Parathyroid adenoma (tissue), 2 donors: Measurements from ENCODE around the gene SERPINB7.

Experiments used
- H2AFZ ChIP-seq: fragments of 300-600 bp; sonication (generic); one replicate; pipeline ENCODE4 v1.7.0; 2017; ENCODE audit warnings: antibody characterized with exemption, mild to moderate bottlenecking
- H3K27ac ChIP-seq: fragments of 300-600 bp; sonication (generic); one replicate; pipeline ENCODE4 v1.7.0; 2017
- H3K27me3 ChIP-seq: fragments of 300-600 bp; sonication (generic); one replicate; pipeline ENCODE4 v1.7.0; 2017; ENCODE audit warnings: low read length; ENCODE audit not compliant: control insufficient read depth, insufficient read depth
- H3K36me3 ChIP-seq: fragments of 300-600 bp; sonication (generic); one replicate; pipeline ENCODE4 v1.7.0; 2017; ENCODE audit warnings: low read length; ENCODE audit not compliant: control insufficient read depth, insufficient read depth
- H3K4me1 ChIP-seq: fragments of 300-600 bp; sonication (generic); one replicate; pipeline ENCODE4 v1.7.0; 2017; ENCODE audit warnings: control low read depth
- H3K4me2 ChIP-seq: fragments of 300-600 bp; sonication (generic); one replicate; pipeline ENCODE4 v1.7.0; 2017; ENCODE audit warnings: low read length
- H3K4me3 ChIP-seq: fragments of 300-600 bp; sonication (generic); one replicate; pipeline ENCODE4 v1.7.0; 2017; ENCODE audit warnings: low read depth, low read length
- H3K79me2 ChIP-seq: fragments of 300-600 bp; sonication (generic); one replicate; pipeline ENCODE4 v1.7.0; 2017; ENCODE audit warnings: control low read depth
- H3K9ac ChIP-seq: fragments of 300-600 bp; sonication (generic); one replicate; pipeline ENCODE4 v1.7.0; 2017; ENCODE audit warnings: mild to moderate bottlenecking
- H3K9me3 ChIP-seq: fragments of 300-600 bp; sonication (generic); one replicate; pipeline ENCODE4 v1.7.0; 2017; ENCODE audit warnings: low read length; ENCODE audit not compliant: control insufficient read depth
- TF ChIP-seq, protein P1 (sequence below): fragments of 300-600 bp; sonication (generic); IDR thresholded peaks from one replicate; pipeline ENCODE4 v1.7.0; 2017; ENCODE audit warnings: antibody characterized with exemption, mild to moderate bottlenecking
- donor health status: primary hyperparathyroidism.

The SERPINB7 gene

DNA sequence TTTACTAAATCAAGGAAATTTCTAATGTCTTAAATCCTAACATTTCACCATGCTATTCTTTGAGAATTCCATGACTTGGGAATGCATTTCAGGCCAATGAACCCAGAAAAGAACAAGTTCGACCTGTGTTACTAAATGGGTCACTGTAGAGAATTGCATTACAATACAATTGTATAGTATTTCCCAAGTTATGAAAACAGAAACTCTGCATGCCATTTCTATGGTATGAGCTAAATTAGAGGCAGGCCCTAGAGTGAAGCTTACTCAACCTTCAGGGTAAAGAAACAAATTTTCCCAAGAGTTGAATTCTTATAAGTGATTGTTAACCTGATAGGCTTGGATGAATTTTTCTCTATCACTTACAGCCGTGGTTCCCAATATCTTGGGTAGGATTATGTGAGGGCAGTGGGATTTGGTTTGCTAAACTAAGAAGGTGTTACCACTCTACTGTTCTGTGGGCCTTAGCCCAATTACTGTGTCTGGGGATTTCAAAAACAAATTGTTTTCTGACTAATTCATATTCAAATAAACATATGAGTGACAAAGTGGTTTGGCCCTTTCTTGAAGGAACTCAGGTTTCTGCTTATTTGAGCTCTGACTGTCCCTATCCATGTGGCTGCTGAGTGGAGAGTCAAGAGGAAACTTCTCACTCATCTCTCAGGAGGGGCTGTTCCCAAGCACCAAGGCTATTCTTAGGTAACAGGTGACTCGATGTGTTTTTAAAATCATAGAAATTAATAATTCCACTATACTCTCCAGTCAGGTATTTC lies 11.2 kb upstream of the SERPINB7 start:
- TF ChIP-seq, protein P1, sequence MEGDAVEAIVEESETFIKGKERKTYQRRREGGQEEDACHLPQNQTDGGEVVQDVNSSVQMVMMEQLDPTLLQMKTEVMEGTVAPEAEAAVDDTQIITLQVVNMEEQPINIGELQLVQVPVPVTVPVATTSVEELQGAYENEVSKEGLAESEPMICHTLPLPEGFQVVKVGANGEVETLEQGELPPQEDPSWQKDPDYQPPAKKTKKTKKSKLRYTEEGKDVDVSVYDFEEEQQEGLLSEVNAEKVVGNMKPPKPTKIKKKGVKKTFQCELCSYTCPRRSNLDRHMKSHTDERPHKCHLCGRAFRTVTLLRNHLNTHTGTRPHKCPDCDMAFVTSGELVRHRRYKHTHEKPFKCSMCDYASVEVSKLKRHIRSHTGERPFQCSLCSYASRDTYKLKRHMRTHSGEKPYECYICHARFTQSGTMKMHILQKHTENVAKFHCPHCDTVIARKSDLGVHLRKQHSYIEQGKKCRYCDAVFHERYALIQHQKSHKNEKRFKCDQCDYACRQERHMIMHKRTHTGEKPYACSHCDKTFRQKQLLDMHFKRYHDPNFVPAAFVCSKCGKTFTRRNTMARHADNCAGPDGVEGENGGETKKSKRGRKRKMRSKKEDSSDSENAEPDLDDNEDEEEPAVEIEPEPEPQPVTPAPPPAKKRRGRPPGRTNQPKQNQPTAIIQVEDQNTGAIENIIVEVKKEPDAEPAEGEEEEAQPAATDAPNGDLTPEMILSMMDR: no peak
- Histone ChIP-seq H3K27ac (no peak overlapping the region), H3K4me1 (no peaks in the 10 kb centered on the region), H3K79me2 (no peaks in the 10 kb centered on the region), H2AFZ (no peak overlapping the region), H3K9ac (no peak overlapping the region), H3K36me3 (no peaks in the 10 kb centered on the region), H3K4me3 (no peak overlapping the region), H3K4me2 (no peak overlapping the region), H3K27me3 (no peaks in the 10 kb centered on the region), H3K9me3 (no peaks in the 10 kb centered on the region)

DNA sequence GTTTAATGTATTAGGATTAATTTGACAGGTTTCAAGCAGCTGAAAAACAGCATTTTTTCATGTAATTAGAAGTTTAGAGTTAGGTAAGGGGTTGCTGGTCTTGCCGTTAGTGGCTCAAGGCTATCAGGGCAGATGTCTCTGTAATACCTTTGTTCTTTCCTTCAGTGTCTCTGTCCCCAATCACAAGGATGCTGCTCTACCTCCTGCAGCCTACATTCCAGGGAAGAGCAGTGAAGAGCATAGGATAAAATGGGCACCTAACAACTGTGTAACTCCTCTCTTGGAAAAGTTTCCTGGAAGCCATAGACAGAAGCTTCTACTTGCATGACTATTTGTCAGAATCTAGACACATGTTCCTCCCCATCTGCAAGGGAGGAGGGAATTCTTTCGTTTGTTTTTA lies 9.4 kb upstream of the SERPINB7 start:
- TF ChIP-seq, protein P1: no peak
- H3K4me3 ChIP-seq: no peak overlapping the region

DNA sequence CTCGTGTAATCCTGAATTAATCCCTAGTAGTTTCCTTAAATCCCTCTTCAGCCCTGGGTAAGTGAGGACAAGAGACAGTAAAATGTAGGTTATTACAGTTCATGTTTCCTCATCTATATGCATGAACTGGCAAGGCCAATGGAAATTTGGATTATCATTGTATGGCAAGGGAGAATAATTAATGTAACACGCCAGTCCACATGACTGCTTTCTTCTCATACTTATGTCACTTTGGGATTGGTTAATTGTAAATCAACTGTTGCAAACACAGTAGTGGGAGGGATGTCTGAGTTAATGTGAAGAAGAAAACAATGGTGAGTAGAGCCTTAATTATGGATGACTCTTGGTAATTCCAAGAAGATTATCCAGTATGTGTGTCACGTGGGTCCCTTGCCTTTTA lies 1.7 kb upstream of the SERPINB7 start:
- no peaks in the 10 kb centered on the region for H3K36me3 ChIP-seq
- no peak overlapping the region for H3K27ac ChIP-seq
- no peak overlapping the region for H3K9ac ChIP-seq
- TF ChIP-seq, protein P1: no peak
- H3K4me2 ChIP-seq: no peak overlapping the region
- H3K79me2 ChIP-seq: no peaks in the 10 kb centered on the region
- no peaks in the 10 kb centered on the region for H3K4me1 ChIP-seq
- H3K27me3 ChIP-seq: no peaks in the 10 kb centered on the region
- H2AFZ ChIP-seq: no peak overlapping the region
- no peaks in the 10 kb centered on the region for H3K9me3 ChIP-seq
- H3K4me3 ChIP-seq: no peak overlapping the region

More for the DNA sequence above, 9.4 kb upstream of the SERPINB7 start:
- H3K27me3 ChIP-seq: no peaks in the 10 kb centered on the region
- H3K27ac ChIP-seq: no peak overlapping the region
- no peak overlapping the region for H2AFZ ChIP-seq
- H3K4me2 ChIP-seq: no peak overlapping the region
- H3K9me3 ChIP-seq: no peaks in the 10 kb centered on the region
- no peak overlapping the region for H3K9ac ChIP-seq
- H3K4me1 ChIP-seq: no peaks in the 10 kb centered on the region
- no peaks in the 10 kb centered on the region for H3K79me2 ChIP-seq
- no peaks in the 10 kb centered on the region for H3K36me3 ChIP-seq

DNA sequence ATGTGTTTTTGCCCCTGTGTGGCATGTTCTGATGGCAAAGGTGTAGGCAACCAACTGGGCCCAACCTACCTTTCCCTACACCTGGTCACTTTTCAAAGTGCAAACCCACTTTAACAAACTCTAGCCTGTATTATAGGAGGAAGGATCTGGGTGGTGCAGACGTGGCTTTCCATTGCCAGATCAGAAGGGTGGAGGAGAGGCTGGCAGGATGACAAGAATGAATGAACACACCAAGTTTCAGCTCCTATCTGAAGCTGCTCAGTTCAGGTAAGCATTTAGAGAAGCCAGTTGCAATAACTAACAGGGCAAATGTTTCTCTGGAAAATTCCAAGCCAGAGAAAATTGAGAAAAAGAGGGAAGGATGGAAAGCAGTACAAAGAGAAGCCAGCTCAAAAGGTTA lies 707 bp upstream of the SERPINB7 start:
- TF ChIP-seq, protein P1: no peak
- Histone ChIP-seq H3K4me2 (no peak overlapping the region), H3K79me2 (no peaks in the 10 kb centered on the region), H3K9ac (no peak overlapping the region), H3K4me1 (no peaks in the 10 kb centered on the region), H3K36me3 (no peaks in the 10 kb centered on the region), H3K27me3 (no peaks in the 10 kb centered on the region), H3K9me3 (no peaks in the 10 kb centered on the region), H2AFZ (no peak overlapping the region), H3K27ac (no peak overlapping the region), H3K4me3 (no peak overlapping the region)

DNA sequence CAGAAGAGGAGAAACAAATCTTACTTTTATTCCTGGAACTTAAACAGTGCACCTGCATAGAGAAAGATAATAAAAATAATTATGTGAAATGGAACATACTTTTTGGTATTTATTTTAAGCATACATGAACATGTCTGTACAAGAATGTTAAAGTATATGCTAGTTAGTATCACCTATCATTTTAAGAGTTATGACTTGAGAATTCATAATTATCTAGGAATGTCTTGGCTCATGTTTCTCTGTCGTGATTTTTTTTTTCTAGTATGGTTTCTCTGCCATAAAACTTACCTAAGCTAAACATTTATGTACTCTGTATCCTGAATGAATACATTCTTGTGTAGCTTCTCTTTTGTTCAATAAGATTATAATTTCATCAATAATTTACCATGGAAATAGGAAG lies 4.2 kb downstream of the SERPINB7 start:
- TF ChIP-seq, protein P1: no peak
- no peak overlapping the region for H2AFZ ChIP-seq

More for the DNA sequence above, 4.2 kb downstream of the SERPINB7 start:
- Histone ChIP-seq H3K4me3 (no peak overlapping the region), H3K4me1 (no peaks in the 10 kb centered on the region), H3K9ac (no peak overlapping the region), H3K27ac (no peak overlapping the region), H3K79me2 (no peaks in the 10 kb centered on the region), H3K27me3 (no peaks in the 10 kb centered on the region), H3K9me3 (no peaks in the 10 kb centered on the region), H3K36me3 (no peaks in the 10 kb centered on the region), H3K4me2 (no peak overlapping the region)
